ENCODE data around the gene ACTR3C.
"Not testable (repeated sequence)": the region's sequence is repeated elsewhere in the genome, so short reads cannot be mapped to it uniquely, and the experiment has no call there.

DNA sequence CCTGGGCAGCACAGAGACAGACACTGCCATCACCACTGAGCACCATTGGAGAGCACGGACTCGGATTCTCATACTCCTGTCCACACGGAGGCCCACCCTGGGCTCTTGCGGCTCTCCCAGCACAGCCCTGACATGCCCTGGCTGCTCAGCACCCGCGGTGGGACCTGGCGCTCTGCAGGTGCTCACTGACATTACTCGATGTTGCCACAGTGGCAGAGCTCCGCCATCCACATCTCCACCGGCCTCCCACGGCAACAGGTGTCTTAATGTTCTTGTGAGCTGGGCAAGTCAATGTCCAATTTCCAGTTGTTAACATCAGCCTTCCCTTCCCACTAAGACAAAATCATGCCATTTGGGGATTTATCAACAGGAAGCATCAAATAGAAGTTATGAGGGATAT, 45.0 kb downstream of the ACTR3C start:
- TF ChIP-seq EP300 (IDR thresholded peaks at IDR 0.05) = not testable (repeated sequence)
- TF ChIP-seq, protein P1, sequence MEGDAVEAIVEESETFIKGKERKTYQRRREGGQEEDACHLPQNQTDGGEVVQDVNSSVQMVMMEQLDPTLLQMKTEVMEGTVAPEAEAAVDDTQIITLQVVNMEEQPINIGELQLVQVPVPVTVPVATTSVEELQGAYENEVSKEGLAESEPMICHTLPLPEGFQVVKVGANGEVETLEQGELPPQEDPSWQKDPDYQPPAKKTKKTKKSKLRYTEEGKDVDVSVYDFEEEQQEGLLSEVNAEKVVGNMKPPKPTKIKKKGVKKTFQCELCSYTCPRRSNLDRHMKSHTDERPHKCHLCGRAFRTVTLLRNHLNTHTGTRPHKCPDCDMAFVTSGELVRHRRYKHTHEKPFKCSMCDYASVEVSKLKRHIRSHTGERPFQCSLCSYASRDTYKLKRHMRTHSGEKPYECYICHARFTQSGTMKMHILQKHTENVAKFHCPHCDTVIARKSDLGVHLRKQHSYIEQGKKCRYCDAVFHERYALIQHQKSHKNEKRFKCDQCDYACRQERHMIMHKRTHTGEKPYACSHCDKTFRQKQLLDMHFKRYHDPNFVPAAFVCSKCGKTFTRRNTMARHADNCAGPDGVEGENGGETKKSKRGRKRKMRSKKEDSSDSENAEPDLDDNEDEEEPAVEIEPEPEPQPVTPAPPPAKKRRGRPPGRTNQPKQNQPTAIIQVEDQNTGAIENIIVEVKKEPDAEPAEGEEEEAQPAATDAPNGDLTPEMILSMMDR (IDR thresholded peaks at IDR 0.05) = not testable (repeated sequence)
